ENCODE results near the gene HPSE2.

GRCh38 chr10:98410759-98411158 lies 824.9 kb downstream of the HPSE2 start:
- TF ChIP-seq POLR2AphosphoS5 (IDR thresholded peaks at IDR 0.05; ENCODE audit: low read depth, low read length) = no peak
- TF ChIP-seq POLR2A (IDR thresholded peaks at IDR 0.05; ENCODE audit: low read depth, low read length) = no peak
- no peak for TF ChIP-seq POU2F2 (IDR thresholded peaks at IDR 0.05; ENCODE audit: low read depth, low read length)
- TF ChIP-seq TAF1 (IDR thresholded peaks at IDR 0.05; ENCODE audit: low read depth, low read length) = no peak
- TF ChIP-seq SPI1 (IDR thresholded peaks at IDR 0.05; ENCODE audit: low read depth, low read length) = no peak
- no peak for TF ChIP-seq PAX5 (IDR thresholded peaks at IDR 0.05; ENCODE audit: insufficient read depth, low read length, severe bottlenecking)

Data from GM12891 (cell line).